Measurements from ENCODE around the gene PPP1R8.

PPP1R8 gene

DNA sequence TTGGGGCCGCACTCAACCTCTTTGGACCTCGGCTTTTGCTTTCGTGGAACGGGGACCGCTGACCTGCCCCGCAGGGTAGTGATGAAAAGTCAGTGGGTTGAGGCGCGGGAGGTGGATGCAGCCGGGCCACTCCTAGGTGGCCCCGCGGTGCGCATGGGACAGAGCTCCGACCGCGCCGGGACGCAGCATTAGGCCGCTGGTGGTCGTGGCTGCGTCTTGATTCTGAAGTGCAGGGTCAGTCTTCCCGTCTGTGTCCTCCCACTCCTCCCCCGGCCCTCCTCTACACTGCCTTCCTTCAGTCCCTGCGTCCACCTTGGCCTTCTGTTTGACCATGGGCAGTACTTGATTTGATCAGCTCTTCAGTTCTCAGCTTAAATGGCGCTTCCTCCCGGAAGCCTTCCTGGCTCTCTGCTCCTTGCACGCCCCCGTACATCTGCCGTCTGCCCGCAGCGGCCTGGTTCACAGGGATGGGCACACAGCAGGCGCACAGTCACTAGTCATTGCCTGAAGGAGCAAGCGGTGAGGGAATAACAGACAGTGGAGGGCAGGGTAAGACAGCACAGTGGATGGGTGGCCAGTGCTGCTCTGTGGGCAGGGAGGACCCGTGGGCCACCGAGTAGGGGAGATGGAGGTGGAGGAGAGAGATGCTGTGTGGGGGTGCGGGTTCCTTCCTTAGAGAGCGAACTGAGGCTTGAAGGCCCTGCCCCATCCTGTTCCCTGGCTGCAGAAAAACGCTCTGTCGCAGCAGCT, 42.4 kb downstream of the PPP1R8 start:
- peak; percentile 16 for DNase-seq (ENCODE audit: low read depth)
- TF ChIP-seq, protein P1, sequence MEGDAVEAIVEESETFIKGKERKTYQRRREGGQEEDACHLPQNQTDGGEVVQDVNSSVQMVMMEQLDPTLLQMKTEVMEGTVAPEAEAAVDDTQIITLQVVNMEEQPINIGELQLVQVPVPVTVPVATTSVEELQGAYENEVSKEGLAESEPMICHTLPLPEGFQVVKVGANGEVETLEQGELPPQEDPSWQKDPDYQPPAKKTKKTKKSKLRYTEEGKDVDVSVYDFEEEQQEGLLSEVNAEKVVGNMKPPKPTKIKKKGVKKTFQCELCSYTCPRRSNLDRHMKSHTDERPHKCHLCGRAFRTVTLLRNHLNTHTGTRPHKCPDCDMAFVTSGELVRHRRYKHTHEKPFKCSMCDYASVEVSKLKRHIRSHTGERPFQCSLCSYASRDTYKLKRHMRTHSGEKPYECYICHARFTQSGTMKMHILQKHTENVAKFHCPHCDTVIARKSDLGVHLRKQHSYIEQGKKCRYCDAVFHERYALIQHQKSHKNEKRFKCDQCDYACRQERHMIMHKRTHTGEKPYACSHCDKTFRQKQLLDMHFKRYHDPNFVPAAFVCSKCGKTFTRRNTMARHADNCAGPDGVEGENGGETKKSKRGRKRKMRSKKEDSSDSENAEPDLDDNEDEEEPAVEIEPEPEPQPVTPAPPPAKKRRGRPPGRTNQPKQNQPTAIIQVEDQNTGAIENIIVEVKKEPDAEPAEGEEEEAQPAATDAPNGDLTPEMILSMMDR (conservative IDR thresholded peaks at IDR 0.05; ENCODE audit: low read length) = no peak
- peak overlapping the region; percentile 73 for H3K4me3 ChIP-seq (ENCODE audit: low read length)

DNA sequence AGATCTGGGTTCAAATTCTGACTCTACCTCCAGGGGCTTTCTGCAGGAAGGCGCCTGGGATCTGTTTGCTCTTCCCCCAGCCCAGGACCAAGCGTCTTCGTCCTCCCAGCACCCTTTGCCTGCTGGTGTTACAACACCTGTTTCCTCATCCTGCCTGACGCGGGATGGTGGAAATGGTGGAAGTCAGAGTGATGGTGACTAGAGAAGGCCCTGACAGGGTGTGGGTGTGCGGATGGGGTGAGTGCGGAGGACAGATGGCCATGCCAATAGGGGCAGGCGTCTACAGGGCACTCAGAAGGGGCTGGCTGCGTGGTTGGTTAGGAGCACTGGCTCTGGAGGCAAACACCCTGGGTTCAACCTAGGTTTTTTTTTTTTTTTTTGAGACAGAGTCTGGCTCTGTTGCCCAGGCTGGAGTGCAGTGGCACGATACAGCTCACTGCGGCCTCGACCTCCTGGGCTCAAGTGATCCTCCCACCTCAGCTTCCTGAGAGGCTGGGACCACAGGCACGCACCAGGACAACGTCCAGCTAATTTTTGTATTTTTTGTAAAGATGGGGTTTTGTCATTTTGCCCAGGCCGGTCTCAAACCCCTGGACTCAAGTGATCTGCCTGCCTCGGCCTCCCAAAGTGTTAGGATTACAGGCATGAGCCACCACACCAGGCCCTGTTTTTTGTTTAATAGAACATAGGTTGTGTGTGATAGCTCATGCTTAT, 43.2 kb downstream of the PPP1R8 start:
- DNase-seq (ENCODE audit: low read depth) = no peak
- H3K4me3 ChIP-seq (ENCODE audit: low read length) = no peak overlapping the region
- TF ChIP-seq, protein P1 (conservative IDR thresholded peaks at IDR 0.05; ENCODE audit: low read length) = no peak

DNA sequence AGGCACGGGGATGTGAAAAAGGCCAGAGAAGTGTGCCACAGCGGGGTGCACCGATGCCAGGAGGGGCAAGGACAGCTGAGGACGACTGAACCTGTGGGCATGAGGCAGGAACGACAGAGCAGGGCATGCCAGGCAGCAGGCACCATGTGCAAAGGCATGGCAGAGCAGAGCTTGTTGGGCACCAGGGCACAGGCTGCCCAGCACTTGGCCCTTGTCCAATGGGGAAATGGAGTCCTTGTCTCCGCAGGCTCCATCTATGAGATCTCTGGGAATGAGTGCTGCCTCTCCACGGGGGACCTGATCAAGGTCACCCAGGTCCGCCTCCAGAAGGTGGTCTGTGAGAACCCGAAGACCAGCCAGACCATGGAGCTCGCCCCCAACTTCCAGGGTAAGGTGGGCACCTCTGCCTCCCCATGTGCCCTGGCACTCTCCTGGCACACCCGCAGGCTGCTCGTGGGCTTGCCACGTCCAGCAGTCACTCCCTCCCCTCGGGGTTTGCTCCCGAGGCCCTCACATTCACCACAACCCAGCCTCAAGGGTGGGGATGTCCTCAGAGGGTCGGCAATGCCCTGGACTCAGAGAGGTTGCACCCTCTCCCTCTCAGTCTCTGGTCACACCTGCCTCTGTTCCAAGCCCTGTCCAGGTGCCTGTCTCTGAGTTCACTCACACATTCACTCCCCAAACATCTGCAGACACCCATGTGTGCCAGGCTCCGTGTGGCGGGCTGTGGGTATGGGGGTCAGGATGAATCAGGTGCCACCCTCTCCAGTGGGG, 45.9 kb downstream of the PPP1R8 start:
- no peak for DNase-seq (ENCODE audit: low read depth)
- H3K4me3 ChIP-seq (ENCODE audit: low read length) = no peak overlapping the region
- TF ChIP-seq, protein P1 (conservative IDR thresholded peaks at IDR 0.05; ENCODE audit: low read length) = no peak

DNA sequence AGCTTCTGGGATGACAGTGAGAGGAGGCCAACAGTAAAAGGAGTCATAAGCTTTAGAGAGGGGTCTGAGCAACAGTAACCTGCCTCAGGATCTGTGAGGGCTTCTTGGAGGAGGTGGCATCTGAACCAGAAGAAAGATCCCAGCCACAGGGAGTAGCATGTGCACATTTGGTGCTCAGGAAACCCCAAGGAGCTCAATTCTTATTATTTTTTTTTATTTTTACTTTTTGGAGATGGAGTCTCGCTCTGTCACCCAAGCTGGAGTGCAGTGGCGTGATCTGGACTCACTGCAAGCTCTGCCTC, 46.5 kb downstream of the PPP1R8 start:
- DNase-seq (ENCODE audit: low read depth) = no peak
- TF ChIP-seq, protein P1 (conservative IDR thresholded peaks at IDR 0.05; ENCODE audit: low read length) = no peak
- H3K4me3 ChIP-seq (ENCODE audit: low read length) = no peak overlapping the region

DNA sequence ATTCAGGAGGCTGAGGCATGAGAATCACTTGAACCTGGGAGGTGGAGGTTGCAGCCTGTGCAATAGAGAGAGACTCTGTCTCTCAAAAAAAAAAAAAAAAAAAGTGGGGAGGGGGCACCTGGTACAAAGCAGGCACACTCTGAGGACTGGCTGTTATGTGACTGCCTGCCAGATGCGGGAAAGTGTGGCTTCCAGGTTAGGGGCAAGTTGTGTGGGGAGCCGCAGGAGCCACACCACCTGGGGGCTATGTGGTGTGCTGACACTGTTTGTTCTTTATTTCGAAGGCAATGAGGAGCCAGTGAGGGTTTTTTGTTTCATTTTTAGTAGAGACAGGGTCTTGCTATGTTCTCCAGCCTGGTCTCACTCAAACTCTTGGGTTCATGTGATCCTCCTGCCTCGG, 47.5 kb downstream of the PPP1R8 start:
- no peak overlapping the region for H3K4me3 ChIP-seq (ENCODE audit: low read length)
- DNase-seq (ENCODE audit: low read depth) = no peak
- TF ChIP-seq, protein P1 (conservative IDR thresholded peaks at IDR 0.05; ENCODE audit: low read length) = no peak

DNA sequence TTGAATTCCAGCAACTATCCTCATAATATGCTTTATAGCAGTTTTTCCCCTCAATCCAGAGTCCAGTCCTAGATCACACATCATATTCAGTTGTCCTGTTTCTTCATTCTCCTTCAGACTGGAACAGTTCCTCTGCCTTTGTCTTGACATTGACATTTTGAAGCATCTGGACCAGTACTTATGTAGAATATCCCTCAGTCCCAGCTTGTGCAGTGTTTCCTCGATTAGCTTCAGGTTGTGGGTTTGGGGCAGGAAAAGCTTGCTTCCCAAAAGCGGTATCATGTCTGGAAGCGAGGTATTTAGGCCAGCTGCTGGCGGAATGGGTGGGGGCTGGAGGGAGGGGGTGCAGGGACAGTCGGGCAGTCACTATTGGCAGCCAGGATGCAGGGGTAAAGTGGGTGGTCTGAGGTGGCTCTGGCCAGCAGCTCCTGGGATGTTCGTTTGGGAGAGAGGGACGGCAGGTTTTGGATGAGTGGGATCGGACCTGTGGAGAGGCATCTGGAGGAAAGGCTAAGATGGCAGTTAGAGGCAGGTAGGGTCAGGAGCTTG, 48.3 kb downstream of the PPP1R8 start:
- no peak for DNase-seq (ENCODE audit: low read depth)
- TF ChIP-seq, protein P1 (conservative IDR thresholded peaks at IDR 0.05; ENCODE audit: low read length) = no peak
- no peak overlapping the region for H3K4me3 ChIP-seq (ENCODE audit: low read length)

Measured in AG10803 (cell line).